Sigmoid colon (tissue), 4 donors: Measurements from ENCODE around the gene FRRS1L.

Experiments used
- EP300 ChIP-seq, 4 donors: sonication (generic); formaldehyde crosslinking; IDR thresholded peaks; one replicate each; pipeline ENCODE4 v1.6.1; 2017; ENCODE audit warnings: antibody characterized with exemption in 4 of 4
- POLR2A ChIP-seq, 2 donors: fragments of 450-650 bp; IDR thresholded peaks; one replicate each; pipeline ENCODE4 v1.6.1; 2016; ENCODE audit warnings: antibody characterized with exemption in 2 of 2, mild to moderate bottlenecking in 2 of 2, moderate library complexity in 2 of 2

DNA sequence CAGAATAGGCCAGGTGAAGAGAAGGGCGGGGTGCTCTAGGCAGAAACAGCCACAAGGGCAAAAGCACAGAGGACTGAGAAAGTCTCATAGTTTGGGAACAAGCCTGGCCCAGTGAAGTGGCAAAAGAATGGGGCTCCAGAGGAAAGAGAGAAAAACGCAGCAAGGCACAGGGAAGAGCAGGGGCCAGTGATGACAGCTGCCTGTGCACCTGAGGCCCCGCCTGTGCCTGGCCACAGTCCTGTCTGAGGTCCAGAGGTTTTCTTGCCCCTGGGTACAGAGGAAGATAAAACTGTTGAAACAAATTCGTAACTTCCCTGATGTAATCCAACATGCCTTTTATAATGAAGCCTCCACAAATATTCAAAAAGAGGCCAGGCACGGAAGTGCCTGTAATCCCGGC is 22.0 kb downstream of the FRRS1L start:
- TF ChIP-seq POLR2A (IDR thresholded peaks at IDR 0.05) = no peak
- TF ChIP-seq EP300 (IDR thresholded peaks at IDR 0.05) = no peak
